Measurements from ENCODE around the gene MRPL36. TPM values are rescaled to one million over a fixed set of nuclear protein-coding genes. Genes with fewer than 3 reads are reported as not detected.
A peak's percentile ranks its signal among the peaks of the same experiment; 100 is the strongest.
"Not testable (repeated sequence)": the region's sequence is repeated elsewhere in the genome, so short reads cannot be mapped to it uniquely, and the experiment has no call there.

The MRPL36 gene
- total and polyA plus RNA-seq, 5 donors from 2014 or later = 15.8 to 127 (median 109) TPM

DNA sequence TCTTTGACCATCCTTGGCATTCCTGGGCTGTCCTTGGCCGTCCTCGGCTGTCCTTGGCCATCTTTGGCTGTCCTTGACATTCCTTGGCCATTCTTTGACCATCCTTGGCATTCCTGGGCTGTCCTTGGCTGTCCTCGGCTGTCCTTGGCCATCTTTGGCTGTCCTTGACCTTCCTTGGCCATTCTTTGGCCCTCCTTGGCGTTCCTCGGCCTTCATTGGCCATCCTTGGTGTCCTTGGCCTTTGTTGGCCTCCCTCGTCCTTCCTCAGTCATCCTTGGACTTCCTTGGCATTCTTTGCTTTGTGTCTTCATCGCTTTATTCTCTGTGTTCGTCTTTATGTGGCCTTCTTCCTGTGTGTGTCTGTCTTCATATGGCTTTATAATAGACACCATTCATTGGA is 22.2 kb upstream of the MRPL36 start:
- Histone ChIP-seq H3K9me3 (ENCODE audit: control insufficient read depth in 2 of 2, low read length in 2 of 2) (no peaks in the 10 kb centered on the region), H3K36me3 (ENCODE audit: control insufficient read depth, insufficient read depth, low read length) (peaks cover 55% of the 10 kb centered on the region), H3K4me3 (ENCODE audit: low read depth, low read length) (no peak overlapping the region), H3K27ac (ENCODE audit: insufficient read depth, low read length, poor library complexity, severe bottlenecking) (no peak overlapping the region), H3K27me3 (ENCODE audit: control insufficient read depth, insufficient read depth, low read length) (no peaks in the 10 kb centered on the region), H3K4me1 (ENCODE audit: control insufficient read depth, insufficient read depth, low read length, poor library complexity, severe bottlenecking) (no peaks in the 10 kb centered on the region)
- H3K9me3 Mint-ChIP-seq = no peaks in the 10 kb centered on the region
- DNase-seq (no peak), ATAC-seq (ENCODE audit: low read depth in 2 of 2) (no peak)
- H3K4me3 Mint-ChIP-seq = no peak overlapping the region
- peak overlapping the region in 1 of 3 donors; percentile 30 for H3K27ac Mint-ChIP-seq
- peaks cover 0 to 4% (median 0%) of the 10 kb centered on the region in 4 donors for H3K4me1 Mint-ChIP-seq
- H3K36me3 Mint-ChIP-seq = peaks cover 53% of the 10 kb centered on the region
- no peaks in the 10 kb centered on the region for H3K27me3 Mint-ChIP-seq

DNA sequence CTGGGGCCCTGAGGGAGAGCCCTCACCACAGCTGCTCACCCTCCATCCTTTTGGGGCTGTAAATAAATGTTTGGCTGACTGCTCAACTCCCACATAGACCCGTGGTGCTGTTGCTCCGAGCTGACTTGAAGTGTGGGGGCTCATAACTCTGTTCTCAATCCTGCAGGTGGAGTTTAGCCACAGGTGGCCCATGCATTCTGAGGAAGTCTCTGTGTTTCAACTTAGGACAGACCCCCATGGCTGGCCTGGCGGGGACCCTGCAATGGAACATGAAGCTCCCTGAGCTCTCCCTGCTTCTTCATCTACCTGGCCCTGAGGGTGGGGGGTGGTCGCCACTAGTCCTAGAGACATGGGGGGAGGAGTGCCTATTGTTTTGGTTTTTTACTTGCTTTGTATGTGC is 21.3 kb upstream of the MRPL36 start:
- Histone ChIP-seq H3K36me3 (ENCODE audit: control insufficient read depth, insufficient read depth, low read length) (peaks cover 61% of the 10 kb centered on the region), H3K9me3 (ENCODE audit: control insufficient read depth in 2 of 2, low read length in 2 of 2) (no peaks in the 10 kb centered on the region), H3K27me3 (ENCODE audit: control insufficient read depth, insufficient read depth, low read length) (no peaks in the 10 kb centered on the region), H3K4me1 (ENCODE audit: control insufficient read depth, insufficient read depth, low read length, poor library complexity, severe bottlenecking) (no peaks in the 10 kb centered on the region), H3K27ac (ENCODE audit: insufficient read depth, low read length, poor library complexity, severe bottlenecking) (no peak overlapping the region), H3K4me3 (ENCODE audit: low read depth, low read length) (no peak overlapping the region)
- Mint-ChIP-seq H3K4me3 (no peak overlapping the region), H3K4me1 (peaks cover 0 to 4% (median under 1%) of the 10 kb centered on the region in 4 donors), H3K27me3 (no peaks in the 10 kb centered on the region), H3K9me3 (no peaks in the 10 kb centered on the region), H3K36me3 (peaks cover 57% of the 10 kb centered on the region), H3K27ac (no peak overlapping the region)
- no peak for ATAC-seq (ENCODE audit: low read depth in 2 of 2)
- DNase-seq = no peak

DNA sequence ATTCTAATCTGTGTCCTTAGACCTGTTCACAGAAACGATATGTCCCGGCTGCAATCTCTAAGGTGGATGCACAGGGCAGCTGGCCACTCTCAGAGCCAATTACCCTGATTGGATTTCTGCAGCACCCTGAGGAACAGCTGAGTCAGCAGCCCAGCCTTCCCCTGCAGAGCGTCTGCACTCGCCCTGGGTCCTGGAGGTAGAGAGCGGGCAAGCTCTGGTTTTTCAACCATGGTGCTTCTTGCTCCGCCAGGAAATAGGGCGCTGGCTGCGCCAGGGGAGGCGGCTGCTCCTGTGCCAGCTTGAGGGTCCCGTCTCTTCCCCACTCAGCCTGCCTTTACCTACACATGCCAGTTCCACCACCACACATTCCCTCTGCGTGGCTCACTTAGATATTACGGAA is 20.7 kb upstream of the MRPL36 start:
- Mint-ChIP-seq H3K4me3 (no peak overlapping the region), H3K27me3 (no peaks in the 10 kb centered on the region), H3K27ac (no peak overlapping the region), H3K9me3 (no peaks in the 10 kb centered on the region), H3K36me3 (peaks cover 62% of the 10 kb centered on the region), H3K4me1 (peaks cover 0 to 4% (median 2%) of the 10 kb centered on the region in 4 donors)
- DNase-seq (no peak), ATAC-seq (ENCODE audit: low read depth in 2 of 2) (no peak)
- H3K4me3 ChIP-seq (ENCODE audit: low read depth, low read length) = no peak overlapping the region
- H3K4me1 ChIP-seq (ENCODE audit: control insufficient read depth, insufficient read depth, low read length, poor library complexity, severe bottlenecking) = no peaks in the 10 kb centered on the region
- no peaks in the 10 kb centered on the region for H3K27me3 ChIP-seq (ENCODE audit: control insufficient read depth, insufficient read depth, low read length)
- peaks cover 67% of the 10 kb centered on the region for H3K36me3 ChIP-seq (ENCODE audit: control insufficient read depth, insufficient read depth, low read length)
- no peak overlapping the region for H3K27ac ChIP-seq (ENCODE audit: insufficient read depth, low read length, poor library complexity, severe bottlenecking)
- no peaks in the 10 kb centered on the region for H3K9me3 ChIP-seq (ENCODE audit: control insufficient read depth in 2 of 2, low read length in 2 of 2)

DNA sequence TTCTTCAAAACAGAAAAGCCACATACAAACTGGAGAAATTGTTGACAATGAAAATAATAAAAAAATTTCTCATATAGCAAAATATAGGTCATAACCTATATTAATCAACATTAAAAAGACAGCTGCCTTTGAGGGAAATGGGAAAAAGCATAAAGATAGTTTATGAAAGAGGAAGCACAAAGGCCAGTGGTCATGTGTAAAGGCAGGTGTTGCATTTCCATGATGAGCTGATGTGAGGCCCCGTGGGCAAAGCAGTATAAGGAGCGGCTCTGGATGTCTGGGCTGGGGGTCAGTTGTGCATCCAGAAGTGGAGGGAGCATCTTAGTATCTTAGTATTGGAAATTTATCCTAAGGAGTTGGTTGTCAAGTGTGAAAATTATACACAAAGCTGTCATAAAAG is 19.8 kb upstream of the MRPL36 start:
- Histone ChIP-seq H3K4me1 (ENCODE audit: control insufficient read depth, insufficient read depth, low read length, poor library complexity, severe bottlenecking) (no peaks in the 10 kb centered on the region), H3K27ac (ENCODE audit: insufficient read depth, low read length, poor library complexity, severe bottlenecking) (no peak overlapping the region), H3K36me3 (ENCODE audit: control insufficient read depth, insufficient read depth, low read length) (peaks cover 76% of the 10 kb centered on the region), H3K27me3 (ENCODE audit: control insufficient read depth, insufficient read depth, low read length) (no peaks in the 10 kb centered on the region), H3K9me3 (ENCODE audit: control insufficient read depth in 2 of 2, low read length in 2 of 2) (no peaks in the 10 kb centered on the region), H3K4me3 (ENCODE audit: low read depth, low read length) (no peak overlapping the region)
- DNase-seq = no peak
- H3K36me3 Mint-ChIP-seq = peaks cover 72% of the 10 kb centered on the region
- H3K4me3 Mint-ChIP-seq = no peak overlapping the region
- H3K27me3 Mint-ChIP-seq = no peaks in the 10 kb centered on the region
- no peak for ATAC-seq (ENCODE audit: low read depth in 2 of 2)
- H3K27ac Mint-ChIP-seq = peak overlapping the region in 1 of 3 donors; percentile 68
- no peaks in the 10 kb centered on the region for H3K9me3 Mint-ChIP-seq
- peaks cover 0 to 4% (median 2%) of the 10 kb centered on the region in 4 donors for H3K4me1 Mint-ChIP-seq

GRCh38 chr5:1818784-1819183 is 19.1 kb upstream of the MRPL36 start:
- H3K27me3 ChIP-seq (ENCODE audit: control insufficient read depth, insufficient read depth, low read length) = no peaks in the 10 kb centered on the region
- H3K9me3 Mint-ChIP-seq = no peaks in the 10 kb centered on the region
- peaks cover 83% of the 10 kb centered on the region for H3K36me3 ChIP-seq (ENCODE audit: control insufficient read depth, insufficient read depth, low read length)
- ATAC-seq (ENCODE audit: low read depth in 2 of 2) (no peak), DNase-seq (no peak)
- no peak overlapping the region for H3K4me3 Mint-ChIP-seq
- H3K4me3 ChIP-seq (ENCODE audit: low read depth, low read length) = no peak overlapping the region
- H3K27ac Mint-ChIP-seq = no peak overlapping the region
- H3K9me3 ChIP-seq (ENCODE audit: control insufficient read depth in 2 of 2, low read length in 2 of 2) = no peaks in the 10 kb centered on the region
- no peaks in the 10 kb centered on the region for H3K27me3 Mint-ChIP-seq
- H3K4me1 ChIP-seq (ENCODE audit: control insufficient read depth, insufficient read depth, low read length, poor library complexity, severe bottlenecking) = no peaks in the 10 kb centered on the region
- H3K4me1 Mint-ChIP-seq = peaks cover 0 to 4% (median 2%) of the 10 kb centered on the region in 4 donors
- peaks cover 78% of the 10 kb centered on the region for H3K36me3 Mint-ChIP-seq
- H3K27ac ChIP-seq (ENCODE audit: insufficient read depth, low read length, poor library complexity, severe bottlenecking) = no peak overlapping the region

DNA sequence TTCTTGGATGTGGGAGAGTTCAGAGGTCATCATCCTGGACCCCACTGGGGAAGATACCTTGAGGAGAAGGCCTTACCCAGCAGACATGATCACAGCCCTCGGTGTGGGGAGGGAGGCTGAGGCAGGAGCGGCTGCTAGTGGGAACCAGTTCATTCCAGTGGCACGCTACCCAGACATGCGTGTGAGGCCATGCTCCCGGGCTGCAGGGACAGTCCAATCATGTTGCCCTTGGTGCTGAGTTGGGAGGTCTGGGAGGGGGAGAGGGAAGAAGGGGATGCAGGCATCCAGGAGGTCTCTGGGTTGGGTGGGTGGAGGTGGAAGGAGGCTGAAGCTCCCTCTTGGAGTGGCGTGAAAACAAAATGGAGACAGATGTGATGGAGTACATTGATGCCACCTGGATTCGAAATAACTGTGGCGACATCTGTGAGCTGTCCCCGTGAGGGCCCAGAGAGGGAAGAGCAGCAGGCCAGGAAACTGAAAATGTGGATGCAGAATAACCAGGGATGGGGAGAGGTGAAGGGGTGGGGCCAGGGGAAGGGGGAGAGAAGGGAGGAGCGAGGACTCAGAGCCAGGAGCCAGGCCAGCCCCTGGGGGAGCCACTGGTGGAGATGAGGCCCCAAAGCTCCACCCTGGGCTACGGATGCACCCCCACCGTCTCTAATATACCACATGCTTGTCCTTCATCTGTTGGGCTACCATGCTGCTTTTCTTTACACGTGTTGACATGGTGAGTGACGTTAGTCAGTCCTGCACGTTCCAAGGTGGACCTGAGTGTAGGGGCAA is 17.8 kb upstream of the MRPL36 start:
- peak overlapping the region in 1 of 4 donors; percentile 53 for H3K4me3 Mint-ChIP-seq
- no peaks in the 10 kb centered on the region for H3K4me1 ChIP-seq (ENCODE audit: control insufficient read depth, insufficient read depth, low read length, poor library complexity, severe bottlenecking)
- peaks cover 81% of the 10 kb centered on the region for H3K36me3 Mint-ChIP-seq
- peaks cover 91% of the 10 kb centered on the region for H3K36me3 ChIP-seq (ENCODE audit: control insufficient read depth, insufficient read depth, low read length)
- peaks cover 0 to 4% (median 2%) of the 10 kb centered on the region in 4 donors for H3K4me1 Mint-ChIP-seq
- DNase-seq = no peak
- H3K9me3 ChIP-seq (ENCODE audit: control insufficient read depth in 2 of 2, low read length in 2 of 2) = no peaks in the 10 kb centered on the region
- H3K27me3 ChIP-seq (ENCODE audit: control insufficient read depth, insufficient read depth, low read length) = no peaks in the 10 kb centered on the region
- no peaks in the 10 kb centered on the region for H3K27me3 Mint-ChIP-seq
- H3K27ac ChIP-seq (ENCODE audit: insufficient read depth, low read length, poor library complexity, severe bottlenecking) = no peak overlapping the region
- H3K27ac Mint-ChIP-seq = peak overlapping the region in 1 of 3 donors; percentile 40
- H3K9me3 Mint-ChIP-seq = no peaks in the 10 kb centered on the region
- ATAC-seq (ENCODE audit: low read depth in 2 of 2) = no peak
- H3K4me3 ChIP-seq (ENCODE audit: low read depth, low read length) = no peak overlapping the region

GRCh38 chr5:1816495-1817089 is 17.0 kb upstream of the MRPL36 start:
- not testable (repeated sequence) for H3K4me3 ChIP-seq (ENCODE audit: low read depth, low read length); H3K9me3 Mint-ChIP-seq; H3K27me3 Mint-ChIP-seq; ATAC-seq (ENCODE audit: low read depth in 2 of 2); H3K4me1 Mint-ChIP-seq; H3K4me1 ChIP-seq (ENCODE audit: control insufficient read depth, insufficient read depth, low read length, poor library complexity, severe bottlenecking); H3K27ac Mint-ChIP-seq; H3K27ac ChIP-seq (ENCODE audit: insufficient read depth, low read length, poor library complexity, severe bottlenecking); H3K4me3 Mint-ChIP-seq; H3K9me3 ChIP-seq (ENCODE audit: control insufficient read depth in 2 of 2, low read length in 2 of 2); H3K27me3 ChIP-seq (ENCODE audit: control insufficient read depth, insufficient read depth, low read length); DNase-seq
- peaks cover 91% of the 10 kb centered on the region for H3K36me3 ChIP-seq (ENCODE audit: control insufficient read depth, insufficient read depth, low read length)
- peaks cover 84% of the 10 kb centered on the region for H3K36me3 Mint-ChIP-seq

- Histone ChIP-seq H3K4me3 (ENCODE audit: low read depth, low read length) (no peak overlapping the region), H3K9me3 (ENCODE audit: control insufficient read depth in 2 of 2, low read length in 2 of 2) (no peaks in the 10 kb centered on the region), H3K4me1 (ENCODE audit: control insufficient read depth, insufficient read depth, low read length, poor library complexity, severe bottlenecking) (no peaks in the 10 kb centered on the region), H3K27me3 (ENCODE audit: control insufficient read depth, insufficient read depth, low read length) (no peaks in the 10 kb centered on the region), H3K36me3 (ENCODE audit: control insufficient read depth, insufficient read depth, low read length) (peaks cover 91% of the 10 kb centered on the region), H3K27ac (ENCODE audit: insufficient read depth, low read length, poor library complexity, severe bottlenecking) (no peak overlapping the region)
- no peaks in the 10 kb centered on the region for H3K9me3 Mint-ChIP-seq
- H3K27ac Mint-ChIP-seq = no peak overlapping the region
- DNase-seq (no peak), ATAC-seq (ENCODE audit: low read depth in 2 of 2) (no peak)
- peaks cover 3 to 9% (median 7%) of the 10 kb centered on the region in 4 donors for H3K4me1 Mint-ChIP-seq
- H3K27me3 Mint-ChIP-seq = no peaks in the 10 kb centered on the region
- no peak overlapping the region for H3K4me3 Mint-ChIP-seq
- peaks cover 84% of the 10 kb centered on the region for H3K36me3 Mint-ChIP-seq
Observed at GRCh38 chr5:1815881-1816292, 16.2 kb upstream of the MRPL36 start.
